Esophagus squamous epithelium (tissue), 4 donors: ENCODE measurements around the gene CAPZB.

Experiments
- CTCF ChIP-seq, 6 experiments: fragments of 450-650 bp in 4 of 6; fragments of 200-600 bp in 2 of 6; sonication (generic) in 2 of 6; IDR thresholded peaks; one replicate each; pipeline ENCODE4 v1.5.1; 2016 to 2019; ENCODE audit warnings: antibody characterized with exemption in 6 of 6, mild to moderate bottlenecking in 4 of 6, moderate library complexity in 4 of 6
- POLR2A ChIP-seq, 4 donors: fragments of 450-650 bp; IDR thresholded peaks; one replicate each; pipeline ENCODE4 v1.6.1; 2017; ENCODE audit warnings: antibody characterized with exemption in 4 of 4, mild to moderate bottlenecking in 4 of 4, moderate library complexity in 3 of 4

- TF ChIP-seq CTCF (IDR thresholded peaks at IDR 0.05) (no peak), POLR2A (IDR thresholded peaks at IDR 0.05) (no peak)
These were observed 135.3 kb downstream of the CAPZB start for GRCh38 chr1:19349999-19350398.
